ENCODE data around the gene GPHB5.

DNA sequence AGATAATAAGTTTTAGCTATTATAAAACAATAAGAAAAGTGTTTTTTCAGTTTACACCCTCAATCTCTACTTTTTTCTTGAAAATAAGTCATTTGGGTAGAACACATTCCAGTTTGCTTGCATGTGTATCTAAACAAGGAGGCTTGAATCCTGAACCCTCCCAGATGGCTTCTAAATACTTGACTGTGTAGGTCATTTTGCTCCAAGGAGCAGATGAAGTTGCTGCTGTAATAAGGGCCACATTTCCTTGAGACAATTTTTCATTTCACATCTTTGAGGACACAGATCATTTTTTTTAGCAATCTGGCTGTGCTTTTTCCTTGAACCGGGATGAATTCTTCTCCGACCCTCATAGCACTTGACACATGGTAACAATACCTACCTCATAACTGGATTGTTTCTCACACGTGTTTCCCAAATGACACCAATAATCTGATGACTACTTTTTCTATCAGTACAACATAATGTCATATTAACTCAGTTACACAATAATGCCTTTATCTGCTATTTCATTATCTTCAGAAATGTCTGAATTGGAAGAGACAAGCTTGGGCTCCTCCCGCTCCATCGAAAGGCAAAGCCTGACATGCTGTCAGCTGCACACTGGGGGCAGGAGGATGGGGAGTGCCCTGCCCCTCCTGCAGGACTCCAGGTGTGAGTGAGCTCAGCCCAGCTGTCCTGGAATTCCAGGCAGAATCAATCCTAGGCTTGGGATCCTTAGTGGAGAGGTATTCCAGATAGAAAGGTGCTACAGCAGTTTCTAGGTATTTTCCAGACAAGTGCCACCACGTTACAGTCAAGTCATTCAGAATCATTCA lies 30.9 kb downstream of the GPHB5 start:
- no peak for TF ChIP-seq CTCF (IDR thresholded peaks at IDR 0.05; ENCODE audit: low read depth, low read length)
- no peak for TF ChIP-seq POLR2A (IDR thresholded peaks at IDR 0.05; ENCODE audit: extremely low read depth, insufficient read length)
- TF ChIP-seq, protein P1, sequence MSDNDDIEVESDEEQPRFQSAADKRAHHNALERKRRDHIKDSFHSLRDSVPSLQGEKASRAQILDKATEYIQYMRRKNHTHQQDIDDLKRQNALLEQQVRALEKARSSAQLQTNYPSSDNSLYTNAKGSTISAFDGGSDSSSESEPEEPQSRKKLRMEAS (IDR thresholded peaks at IDR 0.05; ENCODE audit: low read depth, low read length) = no peak
